GM13977 (cell line): Measurements from ENCODE around the gene SWT1.
"Not testable (repeated sequence)": the region's sequence is repeated elsewhere in the genome, so short reads cannot be mapped to it uniquely, and the experiment has no call there.

ENCODE experiments used
- DNase-seq: peaks from one replicate; pipeline ENCODE4 v3.0.0; 2012; ENCODE audit warnings: low spot score
- in situ Hi-C: fragments of 300-500 bp; cut with MboI; formaldehyde crosslinking; loops from one replicate; pipeline ENCODE4 v1.12.0; 2022; ENCODE audit warnings: low sequenced_read_pairs, low pct_unique_long_range_greater_than_20kb, mixed read lengths, inconsistent platforms; ENCODE audit not compliant: unreplicated experiment
- TF ChIP-seq, protein P1 (sequence below): IDR thresholded peaks from 2 replicates; pipeline ENCODE4 v1.5.1; 2012; ENCODE audit warnings: mild to moderate bottlenecking, control low read depth; ENCODE audit not compliant: insufficient read depth; ENCODE audit errors: extremely low read depth, missing control alignments

Gene SWT1

DNA sequence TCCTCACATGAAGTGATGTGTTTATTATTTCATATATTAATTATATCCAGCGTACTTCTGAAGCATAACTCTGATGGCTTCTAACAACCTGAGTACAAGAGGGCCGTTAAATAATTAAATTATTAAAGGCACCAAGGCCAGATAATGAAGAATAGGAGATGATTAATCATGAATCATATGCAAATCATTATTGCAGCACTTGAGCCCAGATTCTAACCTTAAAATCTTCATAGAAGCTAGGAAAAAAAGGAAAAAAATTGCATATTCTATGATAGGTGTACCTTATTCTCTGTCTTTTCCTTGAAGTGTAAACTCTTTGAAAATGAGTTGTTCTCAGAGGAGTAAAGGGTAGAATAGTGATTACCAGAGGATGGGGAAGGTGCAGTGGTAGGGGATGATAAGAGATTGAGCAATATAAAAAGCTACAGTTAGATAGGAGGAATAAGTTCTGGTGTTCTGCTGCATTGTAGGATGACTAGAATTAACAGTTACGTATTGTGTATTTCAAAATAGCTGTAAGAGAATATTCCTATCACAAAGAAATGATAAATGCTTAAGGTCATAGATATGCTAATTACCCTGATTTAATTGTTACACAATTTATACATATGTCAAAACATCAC is 51.1 kb downstream of the SWT1 start:
- in situ Hi-C loops, result no loop called here
- no peak for DNase-seq
- TF ChIP-seq, protein P1, sequence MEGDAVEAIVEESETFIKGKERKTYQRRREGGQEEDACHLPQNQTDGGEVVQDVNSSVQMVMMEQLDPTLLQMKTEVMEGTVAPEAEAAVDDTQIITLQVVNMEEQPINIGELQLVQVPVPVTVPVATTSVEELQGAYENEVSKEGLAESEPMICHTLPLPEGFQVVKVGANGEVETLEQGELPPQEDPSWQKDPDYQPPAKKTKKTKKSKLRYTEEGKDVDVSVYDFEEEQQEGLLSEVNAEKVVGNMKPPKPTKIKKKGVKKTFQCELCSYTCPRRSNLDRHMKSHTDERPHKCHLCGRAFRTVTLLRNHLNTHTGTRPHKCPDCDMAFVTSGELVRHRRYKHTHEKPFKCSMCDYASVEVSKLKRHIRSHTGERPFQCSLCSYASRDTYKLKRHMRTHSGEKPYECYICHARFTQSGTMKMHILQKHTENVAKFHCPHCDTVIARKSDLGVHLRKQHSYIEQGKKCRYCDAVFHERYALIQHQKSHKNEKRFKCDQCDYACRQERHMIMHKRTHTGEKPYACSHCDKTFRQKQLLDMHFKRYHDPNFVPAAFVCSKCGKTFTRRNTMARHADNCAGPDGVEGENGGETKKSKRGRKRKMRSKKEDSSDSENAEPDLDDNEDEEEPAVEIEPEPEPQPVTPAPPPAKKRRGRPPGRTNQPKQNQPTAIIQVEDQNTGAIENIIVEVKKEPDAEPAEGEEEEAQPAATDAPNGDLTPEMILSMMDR, result no peak

DNA sequence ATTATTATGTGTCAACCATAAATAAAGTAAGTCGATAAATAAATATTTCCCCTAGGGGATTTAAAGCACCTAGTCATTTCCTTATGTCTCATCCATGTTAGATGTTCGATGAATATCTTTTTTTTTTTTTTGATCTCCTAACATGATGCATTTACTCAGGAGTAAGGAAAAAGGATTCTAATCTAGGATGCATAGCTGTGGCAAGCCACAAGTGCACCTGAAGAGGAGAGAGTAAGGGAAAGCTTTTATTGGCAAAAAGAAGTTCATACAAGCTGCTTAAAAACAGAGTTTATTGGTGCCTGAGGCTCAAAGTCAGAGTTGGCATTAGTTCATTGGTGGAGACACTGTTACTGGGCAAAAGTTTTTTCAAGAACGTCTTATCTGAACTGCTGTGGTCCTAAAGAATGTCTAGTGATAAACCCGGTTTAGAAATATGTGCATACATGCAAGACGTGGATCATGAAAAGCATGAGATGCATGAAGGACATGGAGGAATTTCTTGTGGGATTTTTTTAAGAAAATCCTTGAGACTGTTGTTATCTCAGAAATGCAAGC is 51.7 kb downstream of the SWT1 start:
- DNase-seq, result no peak
- TF ChIP-seq, protein P1, result no peak
- in situ Hi-C loops, result no loop called here

DNA sequence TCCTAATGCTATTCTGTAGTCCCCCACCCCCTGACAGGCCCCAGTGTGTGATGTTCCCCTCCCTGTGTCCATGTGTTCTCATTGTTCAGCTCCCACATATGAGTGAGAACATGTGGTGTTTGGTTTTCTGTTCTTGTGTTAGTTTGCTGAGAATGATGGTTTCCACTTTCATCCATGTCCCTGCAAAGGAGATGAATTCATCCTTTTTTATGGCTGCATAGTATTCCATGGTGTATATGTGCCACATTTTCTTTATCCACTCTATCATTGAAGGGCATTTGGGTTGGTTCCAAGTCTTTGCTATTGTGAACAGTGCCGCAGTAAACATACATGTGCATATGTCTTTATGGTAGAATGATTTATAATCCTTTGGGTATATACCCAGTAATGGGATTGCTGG is 52.4 kb downstream of the SWT1 start:
- in situ Hi-C loops, DNase-seq: not testable (repeated sequence)

- TF ChIP-seq, protein P1, result no peak
- no peak for DNase-seq
- in situ Hi-C loops, result no loop called here
Observed at GRCh38 chr1:185213091-185213490, 56.1 kb downstream of the SWT1 start.

GRCh38 chr1:185215911-185216310 is 58.9 kb downstream of the SWT1 start:
- TF ChIP-seq, protein P1, result no peak
- DNase-seq, result no peak
- in situ Hi-C loops, result no loop called here

DNA sequence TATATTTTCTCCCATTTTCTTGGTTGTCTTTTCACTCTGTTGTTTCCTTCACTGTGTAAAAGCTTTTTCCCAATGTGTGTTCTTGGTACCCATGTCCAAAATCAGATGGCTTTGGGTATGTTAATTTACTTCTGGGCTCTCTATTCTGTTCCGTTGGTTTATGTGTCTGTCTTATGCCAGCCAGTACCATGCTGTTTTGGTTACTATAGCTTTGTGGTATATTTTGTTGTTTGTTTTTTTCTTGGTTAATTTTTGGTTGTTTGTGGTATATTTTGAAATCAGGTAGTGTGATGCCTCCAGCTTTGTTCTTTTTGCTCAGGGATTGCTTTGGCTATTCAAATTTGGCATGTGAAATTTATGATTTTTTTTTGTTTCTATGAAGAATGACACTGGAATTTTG is 67.2 kb downstream of the SWT1 start:
- in situ Hi-C loops, result no loop called here
- no peak for DNase-seq
- TF ChIP-seq, protein P1, result no peak

DNA sequence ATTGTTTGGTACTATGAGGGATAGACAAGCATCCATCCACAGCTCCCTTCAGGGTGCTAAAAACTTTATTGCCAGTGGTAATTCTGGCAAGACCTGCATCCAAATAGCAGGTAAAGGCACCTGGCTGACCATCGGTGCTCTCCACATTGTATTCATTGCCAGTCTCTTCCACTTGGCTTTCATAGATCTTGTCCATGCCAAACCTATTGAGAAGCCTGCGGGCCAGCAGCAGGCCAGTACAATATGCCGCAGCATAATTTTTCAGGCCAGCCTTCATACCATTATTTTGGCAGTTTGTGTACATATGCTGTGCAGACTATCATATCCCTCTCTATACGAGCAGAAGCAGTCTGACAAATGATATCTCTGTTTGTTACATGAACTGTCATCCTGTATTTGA is 70.2 kb downstream of the SWT1 start:
- TF ChIP-seq, protein P1, result no peak
- in situ Hi-C loops, result no loop called here
- no peak for DNase-seq
